Measurements from ENCODE around the gene TLE7. TPM values are rescaled to one million over a fixed set of nuclear protein-coding genes. Genes with fewer than 3 reads are reported as not detected.

TLE7 gene
- total and polyA plus RNA-seq, 2 of the 4 experiments (the other 2 are of a cell fraction) = not detected

DNA sequence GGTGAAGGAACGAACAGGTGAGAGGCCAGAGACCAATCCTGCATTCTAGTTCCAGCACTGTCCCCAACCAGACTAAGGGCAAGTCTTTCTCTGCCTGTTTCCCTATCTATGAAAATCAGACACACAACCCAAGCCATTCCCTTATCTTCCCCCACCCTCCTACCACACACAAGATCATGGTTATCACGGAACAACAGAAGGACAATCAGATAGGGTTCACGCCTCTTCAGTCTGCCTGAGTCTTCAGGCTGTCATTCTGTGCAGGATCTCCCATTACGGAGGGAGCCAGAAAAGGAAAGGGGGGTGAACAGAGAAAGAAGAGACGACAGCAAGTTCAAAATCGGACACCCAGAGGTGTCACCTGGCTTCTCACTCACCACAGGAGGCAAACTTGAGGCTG is 11.1 kb downstream of the TLE7 start:
- ATAC-seq (ENCODE audit: low read depth) = no peak
- no peaks in the 10 kb centered on the region for H3K79me1 ChIP-seq (ENCODE audit: low read depth in 1 of 2, low read length in 2 of 2)
- H2BK5ac ChIP-seq (ENCODE audit: low read depth, low read length, poor library complexity, severe bottlenecking) = no peak overlapping the region
- H3K36me3 ChIP-seq (ENCODE audit: control insufficient read depth, insufficient read depth, low read length) = no peaks in the 10 kb centered on the region
- H2BK20ac ChIP-seq (ENCODE audit: low read depth, low read length) = no peak overlapping the region
- no peak overlapping the region for H4K5ac ChIP-seq (ENCODE audit: low read depth, low read length)
- H3K23ac ChIP-seq (ENCODE audit: low read depth, low read length) = no peak overlapping the region
- H3K4me3 ChIP-seq (ENCODE audit: insufficient read depth, low read depth, low read length) = no peak overlapping the region
- H2AFZ ChIP-seq (replicated peaks; ENCODE audit: low read length, poor library complexity) = no peak overlapping the region
- no TSS peak for BruUV-seq (replicated peaks)
- no peak overlapping the region for H4K91ac ChIP-seq (ENCODE audit: insufficient read depth, low read depth, low read length)
- no peak overlapping the region for H2BK120ac ChIP-seq (ENCODE audit: low read depth, low read length)
- H4K20me1 ChIP-seq (ENCODE audit: insufficient read depth, low read length) = no peaks in the 10 kb centered on the region
- no peak overlapping the region for H2AK9ac ChIP-seq (replicated peaks; ENCODE audit: low read depth, low read length, poor library complexity)
- H3K9me1 ChIP-seq (ENCODE audit: insufficient read depth, low read length) = no peaks in the 10 kb centered on the region
- dilution Hi-C loops (cut with HindIII; ENCODE audit: low sequenced_read_pairs, unreplicated experiment) = no loop called here
- no peak overlapping the region for H3K4me2 ChIP-seq (ENCODE audit: low read depth, low read length)
- TF ChIP-seq RFX5 (IDR thresholded peaks at IDR 0.05; ENCODE audit: low read depth, low read length) (no peak), RCOR1 (IDR thresholded peaks at IDR 0.05; ENCODE audit: insufficient replicate concordance, low read length) (no peak), MAFK (IDR thresholded peaks at IDR 0.05; ENCODE audit: low read depth, low read length) (no peak), CEBPB (IDR thresholded peaks at IDR 0.05; ENCODE audit: low read depth, low read length) (no peak), ELK1 (IDR thresholded peaks at IDR 0.05; ENCODE audit: borderline replicate concordance, low read depth, low read length) (no peak), NFE2L2 (IDR thresholded peaks at IDR 0.05; ENCODE audit: low read depth, low read length) (no peak), USF2 (IDR thresholded peaks at IDR 0.05; ENCODE audit: low read depth, low read length) (no peak), SMC3 (IDR thresholded peaks at IDR 0.05; ENCODE audit: low read depth, low read length) (no peak), BHLHE40 (IDR thresholded peaks at IDR 0.05; ENCODE audit: low read depth, low read length) (no peak), CHD1 (IDR thresholded peaks at IDR 0.05; ENCODE audit: low read depth, low read length) (no peak)
- TF ChIP-seq, protein P1, sequence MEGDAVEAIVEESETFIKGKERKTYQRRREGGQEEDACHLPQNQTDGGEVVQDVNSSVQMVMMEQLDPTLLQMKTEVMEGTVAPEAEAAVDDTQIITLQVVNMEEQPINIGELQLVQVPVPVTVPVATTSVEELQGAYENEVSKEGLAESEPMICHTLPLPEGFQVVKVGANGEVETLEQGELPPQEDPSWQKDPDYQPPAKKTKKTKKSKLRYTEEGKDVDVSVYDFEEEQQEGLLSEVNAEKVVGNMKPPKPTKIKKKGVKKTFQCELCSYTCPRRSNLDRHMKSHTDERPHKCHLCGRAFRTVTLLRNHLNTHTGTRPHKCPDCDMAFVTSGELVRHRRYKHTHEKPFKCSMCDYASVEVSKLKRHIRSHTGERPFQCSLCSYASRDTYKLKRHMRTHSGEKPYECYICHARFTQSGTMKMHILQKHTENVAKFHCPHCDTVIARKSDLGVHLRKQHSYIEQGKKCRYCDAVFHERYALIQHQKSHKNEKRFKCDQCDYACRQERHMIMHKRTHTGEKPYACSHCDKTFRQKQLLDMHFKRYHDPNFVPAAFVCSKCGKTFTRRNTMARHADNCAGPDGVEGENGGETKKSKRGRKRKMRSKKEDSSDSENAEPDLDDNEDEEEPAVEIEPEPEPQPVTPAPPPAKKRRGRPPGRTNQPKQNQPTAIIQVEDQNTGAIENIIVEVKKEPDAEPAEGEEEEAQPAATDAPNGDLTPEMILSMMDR (conservative IDR thresholded peaks at IDR 0.05; ENCODE audit: low read depth, low read length) = no peak
- no peak for DNase-seq
- no peak overlapping the region for H3K14ac ChIP-seq (replicated peaks; ENCODE audit: low read depth, low read length)
- intact Hi-C loops (cut with micrococcal nuclease) = no loop called here
- ChIA-PET POLR2A (ENCODE audit: unreplicated experiment) (no interaction called here), CTCF (no interaction called here)
- no peak overlapping the region for H2AK5ac ChIP-seq (ENCODE audit: low read depth, low read length)
- H3K9me3 ChIP-seq (ENCODE audit: control insufficient read depth, insufficient read depth, low read length) = no peaks in the 10 kb centered on the region
- no peak overlapping the region for H4K8ac ChIP-seq (ENCODE audit: low read depth in 2 of 2, low read length in 2 of 2)
- WGBS, 2 experiments (ENCODE audit: extremely low coverage in 2 of 2, insufficient read length in 1 of 2) = no CpG with 5 or more reads among the region's 6 CpGs
- H3K9ac ChIP-seq (ENCODE audit: low read depth, low read length) = no peak overlapping the region
- H3K27ac ChIP-seq (ENCODE audit: insufficient read depth, low read length) = no peak overlapping the region
- no peaks in the 10 kb centered on the region for H3K4me1 ChIP-seq (ENCODE audit: control insufficient read depth, insufficient read depth, low read length)
- no peak overlapping the region for H3K18ac ChIP-seq (ENCODE audit: low read depth, low read length)
- no peak overlapping the region for H2BK15ac ChIP-seq (ENCODE audit: low read depth, low read length)
- no peak overlapping the region for H3K4ac ChIP-seq (ENCODE audit: low read depth, low read length)
- in situ Hi-C loops (cut with MboI; ENCODE audit: low sequenced_read_pairs) = no loop called here
- H3K56ac ChIP-seq (ENCODE audit: extremely low read depth, insufficient read depth, low read length) = no peak overlapping the region
- peaks cover 8% of the 10 kb centered on the region for H3K27me3 ChIP-seq (ENCODE audit: control insufficient read depth, insufficient read depth, low read length)
